Smooth muscle cell (in vitro differentiated cells): ENCODE data around the gene NGB. TPM values are rescaled to one million over a fixed set of nuclear protein-coding genes. Genes with fewer than 3 reads are reported as not detected.

Experiments used
- DNase-seq: peaks from one replicate; lab custom pipeline; 2025; ENCODE audit not compliant: unreplicated experiment; lab: John Stamatoyannopoulos, UW
- H2AFZ ChIP-seq: fragments of 200-600 bp; sonication (generic); 2 replicates; pipeline ENCODE4 v1.6.0; 2016; ENCODE audit warnings: antibody characterized with exemption, low read depth, mild to moderate bottlenecking
- H3F3A ChIP-seq: fragments of 200-600 bp; sonication (generic); 2 replicates; pipeline ENCODE4 v1.6.0; 2017; ENCODE audit warnings: antibody characterized with exemption, low read depth
- H3K27ac ChIP-seq: fragments of 200-600 bp; sonication (generic); 2 replicates; pipeline ENCODE4 v1.5.1; 2016; ENCODE audit warnings: low read depth, mild to moderate bottlenecking
- H3K27me3 ChIP-seq: fragments of 200-600 bp; sonication (generic); 2 replicates; pipeline ENCODE4 v1.6.1; 2016; ENCODE audit warnings: low read depth, mild to moderate bottlenecking
- H3K36me3 ChIP-seq: fragments of 200-600 bp; sonication (generic); 2 replicates; pipeline ENCODE4 v1.5.1; 2016; ENCODE audit warnings: low read depth
- H3K4me1 ChIP-seq: fragments of 200-600 bp; sonication (generic); 2 replicates; pipeline ENCODE4 v1.5.1; 2016; ENCODE audit warnings: low read depth
- H3K4me2 ChIP-seq: fragments of 200-600 bp; sonication (generic); 2 replicates; pipeline ENCODE4 v1.6.0; 2016; ENCODE audit warnings: mild to moderate bottlenecking
- H3K4me3 ChIP-seq: fragments of 200-600 bp; sonication (generic); 2 replicates; pipeline ENCODE4 v1.5.1; 2016; ENCODE audit warnings: mild to moderate bottlenecking
- H3K79me2 ChIP-seq: fragments of 200-600 bp; sonication (generic); 2 replicates; pipeline ENCODE4 v1.6.0; 2016; ENCODE audit warnings: low read depth, mild to moderate bottlenecking
- H3K9ac ChIP-seq: fragments of 200-600 bp; sonication (generic); 2 replicates; pipeline ENCODE4 v1.6.0; 2016; ENCODE audit warnings: low read depth
- H3K9me3 ChIP-seq: fragments of 200-600 bp; sonication (generic); replicated peaks from 2 replicates; pipeline ENCODE4 v1.5.1; 2016; ENCODE audit warnings: low read depth
- H4K20me1 ChIP-seq: fragments of 200-600 bp; sonication (generic); 2 replicates; pipeline ENCODE4 v1.6.0; 2016; ENCODE audit warnings: low read depth
- WGBS: methylation state at CpG from one replicate; pipeline ENCODE4 v1.1.7; 2016; ENCODE audit warnings: low lambda C conversion rate; 5-methylcytosine and 5-hydroxymethylcytosine counted together
- polyA plus RNA-seq: library from polyadenylated mRNA; unstranded; fragments of >200 nt; fragmentation: Nextera tagmentation; extraction: Ambion mirVana; gene quantifications from 2 replicates; pipeline ENCODE4 v1.2.1, GENCODE V29; 2016
- total RNA-seq: library from RNA; depleted of rRNA; stranded (reverse); fragments of >200 nt; gene quantifications from 2 replicates; pipeline ENCODE4 v1.2.3, GENCODE V29; 2014
- TF ChIP-seq, protein P1 (sequence below): fragments of 200-600 bp; sonication (generic); IDR thresholded peaks from 2 replicates; pipeline ENCODE4 v1.5.1; 2017; ENCODE audit warnings: borderline replicate concordance, mild to moderate bottlenecking, antibody characterized with exemption; ENCODE audit not compliant: insufficient read depth, poor library complexity, severe bottlenecking

The NGB gene
- total and polyA plus RNA-seq, 2 experiments from 2014 or later, result not detected

DNA sequence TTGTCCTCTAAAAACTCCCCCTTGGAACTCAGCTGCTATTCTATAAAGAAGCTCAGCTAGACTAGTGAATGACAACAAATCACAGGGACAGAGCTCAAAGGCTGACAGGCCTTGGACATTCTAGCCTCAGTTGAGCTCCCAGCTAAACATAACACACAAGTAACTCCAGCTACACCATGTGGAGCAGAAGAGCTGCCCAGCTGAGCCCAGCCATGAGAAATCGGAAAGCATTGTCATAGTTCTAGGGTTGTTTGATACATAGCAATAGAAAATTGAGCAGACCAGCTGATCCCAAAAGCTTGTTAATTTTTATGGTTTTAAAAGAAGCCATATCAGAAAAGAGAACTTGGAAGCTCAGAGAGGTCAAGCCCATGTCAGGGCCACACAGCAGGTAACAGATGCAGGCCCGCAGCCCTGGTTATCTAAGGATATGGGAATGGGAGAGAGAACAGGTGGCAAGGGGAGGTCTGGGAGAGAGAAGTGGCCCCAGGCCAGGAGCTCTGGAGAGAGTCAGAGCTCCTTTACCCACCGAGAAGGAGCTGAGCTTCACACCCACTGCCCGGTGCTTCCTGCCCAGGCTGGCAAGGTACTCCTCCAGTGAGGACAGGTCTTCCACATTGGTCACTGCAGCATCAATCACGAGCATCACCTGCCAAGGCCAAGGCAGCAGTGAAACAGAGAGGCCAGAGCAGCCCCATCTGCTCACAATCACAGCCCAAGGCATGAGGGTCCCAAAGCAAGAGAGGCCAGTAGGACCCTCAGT, 2.9 kb downstream of the NGB start:
- no peak overlapping the region for H3K9ac ChIP-seq
- H3F3A ChIP-seq, result no peaks in the 10 kb centered on the region
- H3K27ac ChIP-seq, result no peak overlapping the region
- peaks cover 59% of the 10 kb centered on the region for H3K27me3 ChIP-seq
- no peak overlapping the region for H3K4me2 ChIP-seq
- no peaks in the 10 kb centered on the region for H3K9me3 ChIP-seq
- no peak overlapping the region for H3K4me3 ChIP-seq
- H3K79me2 ChIP-seq, result no peaks in the 10 kb centered on the region
- TF ChIP-seq, protein P1, sequence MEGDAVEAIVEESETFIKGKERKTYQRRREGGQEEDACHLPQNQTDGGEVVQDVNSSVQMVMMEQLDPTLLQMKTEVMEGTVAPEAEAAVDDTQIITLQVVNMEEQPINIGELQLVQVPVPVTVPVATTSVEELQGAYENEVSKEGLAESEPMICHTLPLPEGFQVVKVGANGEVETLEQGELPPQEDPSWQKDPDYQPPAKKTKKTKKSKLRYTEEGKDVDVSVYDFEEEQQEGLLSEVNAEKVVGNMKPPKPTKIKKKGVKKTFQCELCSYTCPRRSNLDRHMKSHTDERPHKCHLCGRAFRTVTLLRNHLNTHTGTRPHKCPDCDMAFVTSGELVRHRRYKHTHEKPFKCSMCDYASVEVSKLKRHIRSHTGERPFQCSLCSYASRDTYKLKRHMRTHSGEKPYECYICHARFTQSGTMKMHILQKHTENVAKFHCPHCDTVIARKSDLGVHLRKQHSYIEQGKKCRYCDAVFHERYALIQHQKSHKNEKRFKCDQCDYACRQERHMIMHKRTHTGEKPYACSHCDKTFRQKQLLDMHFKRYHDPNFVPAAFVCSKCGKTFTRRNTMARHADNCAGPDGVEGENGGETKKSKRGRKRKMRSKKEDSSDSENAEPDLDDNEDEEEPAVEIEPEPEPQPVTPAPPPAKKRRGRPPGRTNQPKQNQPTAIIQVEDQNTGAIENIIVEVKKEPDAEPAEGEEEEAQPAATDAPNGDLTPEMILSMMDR, result no peak
- 92% methylated on average over 5 of the region's 5 CpGs for WGBS
- H2AFZ ChIP-seq, result no peak overlapping the region
- no peak for DNase-seq
- no peaks in the 10 kb centered on the region for H3K36me3 ChIP-seq
- no peaks in the 10 kb centered on the region for H3K4me1 ChIP-seq
- H4K20me1 ChIP-seq, result no peaks in the 10 kb centered on the region

DNA sequence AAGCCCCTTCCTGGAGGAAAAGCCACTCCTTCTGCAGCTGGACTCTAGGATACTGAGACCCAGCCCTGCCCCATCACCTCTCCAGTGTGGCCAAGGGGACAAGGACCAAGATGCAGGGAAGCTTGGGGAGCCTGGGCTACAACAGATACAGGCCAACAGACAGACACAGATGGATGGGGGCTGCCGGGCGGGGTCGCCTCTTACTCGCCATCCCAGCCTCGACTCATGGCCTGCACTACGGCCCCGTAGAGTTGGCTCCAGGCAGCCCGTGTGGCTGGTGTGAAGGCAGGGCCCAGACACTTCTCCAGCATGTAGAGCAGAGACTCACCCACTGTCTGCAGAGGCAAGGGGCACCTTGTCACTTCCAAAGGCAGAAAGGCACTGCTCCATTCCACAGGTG, 4.7 kb downstream of the NGB start:
- TF ChIP-seq, protein P1, result no peak
- Histone ChIP-seq H3K27ac (no peak overlapping the region), H4K20me1 (no peaks in the 10 kb centered on the region), H2AFZ (no peak overlapping the region), H3K4me2 (no peak overlapping the region), H3K9me3 (no peaks in the 10 kb centered on the region), H3F3A (no peaks in the 10 kb centered on the region), H3K9ac (no peak overlapping the region), H3K4me1 (no peaks in the 10 kb centered on the region), H3K36me3 (no peaks in the 10 kb centered on the region), H3K4me3 (no peak overlapping the region), H3K27me3 (peaks cover 50% of the 10 kb centered on the region), H3K79me2 (no peaks in the 10 kb centered on the region)
- 92% methylated on average over 8 of the region's 8 CpGs for WGBS
- DNase-seq, result no peak

- Histone ChIP-seq H3K4me2 (no peak overlapping the region), H4K20me1 (no peaks in the 10 kb centered on the region), H3K4me1 (no peaks in the 10 kb centered on the region), H2AFZ (no peak overlapping the region), H3K27ac (no peak overlapping the region), H3F3A (no peaks in the 10 kb centered on the region), H3K27me3 (peaks cover 44% of the 10 kb centered on the region), H3K36me3 (no peaks in the 10 kb centered on the region), H3K9me3 (no peaks in the 10 kb centered on the region), H3K79me2 (no peaks in the 10 kb centered on the region), H3K9ac (no peak overlapping the region), H3K4me3 (no peak overlapping the region)
- TF ChIP-seq, protein P1, result no peak
- WGBS, result 89% methylated on average over 15 of the region's 16 CpGs
- no peak for DNase-seq
Observed at GRCh38 chr14:77265561-77266335, 5.3 kb downstream of the NGB start.
